Measurements from ENCODE around the gene CNST. TPM values are rescaled to one million over a fixed set of nuclear protein-coding genes. Genes with fewer than 3 reads are reported as not detected.

The CNST gene
- polyA plus RNA-seq, 1 experiment = 21.5 TPM

GRCh38 chr1:246695136-246695535 is 128.9 kb downstream of the CNST start:
- Histone ChIP-seq H3K27ac (ENCODE audit: low read depth, low read length) (no peak overlapping the region), H3K27me3 (ENCODE audit: control insufficient read depth, insufficient read depth, low read length) (no peaks in the 10 kb centered on the region), H3K9me3 (ENCODE audit: control insufficient read depth, insufficient read depth, low read length) (peaks cover 17% of the 10 kb centered on the region), H3K4me3 (ENCODE audit: low read depth, low read length) (no peak overlapping the region)
- CTCF ChIA-PET = interaction anchor here (0.7 kb wide), 1 partner anchor 197 kb away, joined by 3 read pairs; no protein-coding TSS in a partner anchor
- no peak for DNase-seq (ENCODE audit: low read depth, low spot score)
- TF ChIP-seq CTCF (IDR thresholded peaks at IDR 0.05; ENCODE audit: low read depth, low read length) = no peak
- POLR2A ChIA-PET = no interaction called here

GRCh38 chr1:246695666-246696065 is 129.4 kb downstream of the CNST start:
- no peak for DNase-seq (ENCODE audit: low read depth, low spot score)
- CTCF ChIA-PET = interaction anchor here (0.6 to 1.5 kb wide), 4 partner anchors 18 to 1543 kb away, joined by 3 to 4 read pairs (median 3); partner anchors contain the start of gene SCCPDH
- Histone ChIP-seq H3K4me3 (ENCODE audit: low read depth, low read length) (no peak overlapping the region), H3K9me3 (ENCODE audit: control insufficient read depth, insufficient read depth, low read length) (peaks cover 17% of the 10 kb centered on the region), H3K27me3 (ENCODE audit: control insufficient read depth, insufficient read depth, low read length) (no peaks in the 10 kb centered on the region), H3K27ac (ENCODE audit: low read depth, low read length) (no peak overlapping the region)
- no peak for TF ChIP-seq CTCF (IDR thresholded peaks at IDR 0.05; ENCODE audit: low read depth, low read length)
- POLR2A ChIA-PET = no interaction called here

- Histone ChIP-seq H3K4me3 (ENCODE audit: low read depth, low read length) (no peak overlapping the region), H3K27me3 (ENCODE audit: control insufficient read depth, insufficient read depth, low read length) (no peaks in the 10 kb centered on the region), H3K9me3 (ENCODE audit: control insufficient read depth, insufficient read depth, low read length) (peaks cover 16% of the 10 kb centered on the region), H3K27ac (ENCODE audit: low read depth, low read length) (peak overlapping the region; percentile 69)
- DNase-seq (ENCODE audit: low read depth, low spot score) = no peak
- TF ChIP-seq CTCF (IDR thresholded peaks at IDR 0.05; ENCODE audit: low read depth, low read length) = no peak
- POLR2A ChIA-PET = no interaction called here
- CTCF ChIA-PET = interaction anchor here (0.9 kb wide), 1 partner anchor 15 kb away, joined by 4 read pairs; no protein-coding TSS in a partner anchor
Measured at GRCh38 chr1:246698466-246699094, 132.3 kb downstream of the CNST start.

GRCh38 chr1:246699095-246699735 is 133.0 kb downstream of the CNST start:
- peak overlapping the region; percentile 25; the same call in 1 of the 2 replicates for H3K4me3 ChIP-seq (ENCODE audit: low read depth, low read length)
- POLR2A ChIA-PET = no interaction called here
- H3K9me3 ChIP-seq (ENCODE audit: control insufficient read depth, insufficient read depth, low read length) = peaks cover 13% of the 10 kb centered on the region
- CTCF ChIA-PET = interaction anchor here (0.7 to 0.8 kb wide), 6 partner anchors 10 to 206 kb away, joined by 3 to 7 read pairs (median 4); no protein-coding TSS in a partner anchor
- DNase-seq (ENCODE audit: low read depth, low spot score) = peak; percentile 92
- H3K27me3 ChIP-seq (ENCODE audit: control insufficient read depth, insufficient read depth, low read length) = no peaks in the 10 kb centered on the region
- TF ChIP-seq CTCF (IDR thresholded peaks at IDR 0.05; ENCODE audit: low read depth, low read length) = peak; percentile 91
- peak overlapping the region; percentile 69 for H3K27ac ChIP-seq (ENCODE audit: low read depth, low read length)

- Histone ChIP-seq H3K4me3 (ENCODE audit: low read depth, low read length) (no peak overlapping the region), H3K27me3 (ENCODE audit: control insufficient read depth, insufficient read depth, low read length) (no peaks in the 10 kb centered on the region), H3K9me3 (ENCODE audit: control insufficient read depth, insufficient read depth, low read length) (no peaks in the 10 kb centered on the region), H3K27ac (ENCODE audit: low read depth, low read length) (no peak overlapping the region)
- no peak for TF ChIP-seq CTCF (IDR thresholded peaks at IDR 0.05; ENCODE audit: low read depth, low read length)
- ChIA-PET CTCF (no interaction called here), POLR2A (no interaction called here)
- no peak for DNase-seq (ENCODE audit: low read depth, low spot score)
Measured at GRCh38 chr1:246703581-246703980, 137.3 kb downstream of the CNST start.
